ENCODE measurements around the gene TENM3.

DNA sequence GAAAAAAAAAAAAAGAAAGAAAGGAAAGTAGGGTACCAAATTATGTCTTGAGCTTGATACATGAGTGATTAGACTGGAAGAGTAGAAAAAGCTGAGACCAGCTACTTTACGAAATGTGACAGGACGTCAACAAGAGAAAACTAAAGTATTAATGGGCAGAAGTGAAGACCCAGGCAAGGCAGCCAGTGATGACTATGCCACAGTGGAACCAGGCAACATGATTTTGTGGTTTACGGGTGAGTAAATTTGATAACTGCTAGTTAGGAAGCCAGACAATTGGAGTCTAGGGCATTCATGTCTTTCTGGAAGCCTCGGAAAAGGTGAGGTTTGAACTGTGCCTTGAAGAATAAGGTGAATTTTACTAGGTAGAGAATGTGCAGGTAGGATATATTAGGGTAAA is 326.4 kb downstream of the TENM3 start:
- TF ChIP-seq, protein P1, sequence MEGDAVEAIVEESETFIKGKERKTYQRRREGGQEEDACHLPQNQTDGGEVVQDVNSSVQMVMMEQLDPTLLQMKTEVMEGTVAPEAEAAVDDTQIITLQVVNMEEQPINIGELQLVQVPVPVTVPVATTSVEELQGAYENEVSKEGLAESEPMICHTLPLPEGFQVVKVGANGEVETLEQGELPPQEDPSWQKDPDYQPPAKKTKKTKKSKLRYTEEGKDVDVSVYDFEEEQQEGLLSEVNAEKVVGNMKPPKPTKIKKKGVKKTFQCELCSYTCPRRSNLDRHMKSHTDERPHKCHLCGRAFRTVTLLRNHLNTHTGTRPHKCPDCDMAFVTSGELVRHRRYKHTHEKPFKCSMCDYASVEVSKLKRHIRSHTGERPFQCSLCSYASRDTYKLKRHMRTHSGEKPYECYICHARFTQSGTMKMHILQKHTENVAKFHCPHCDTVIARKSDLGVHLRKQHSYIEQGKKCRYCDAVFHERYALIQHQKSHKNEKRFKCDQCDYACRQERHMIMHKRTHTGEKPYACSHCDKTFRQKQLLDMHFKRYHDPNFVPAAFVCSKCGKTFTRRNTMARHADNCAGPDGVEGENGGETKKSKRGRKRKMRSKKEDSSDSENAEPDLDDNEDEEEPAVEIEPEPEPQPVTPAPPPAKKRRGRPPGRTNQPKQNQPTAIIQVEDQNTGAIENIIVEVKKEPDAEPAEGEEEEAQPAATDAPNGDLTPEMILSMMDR (IDR thresholded peaks at IDR 0.05; ENCODE audit: low read depth, low read length), result no peak
- no peak for TF ChIP-seq EZH2phosphoT487 (IDR thresholded peaks at IDR 0.05; ENCODE audit: low read depth)
